Sigmoid colon (tissue), 7 donors: ENCODE results near the gene WDR53. TPM values are rescaled to one million over a fixed set of nuclear protein-coding genes. Genes with fewer than 3 reads are reported as not detected.

Experiments
- DNase-seq: peaks from one replicate; pipeline ENCODE4 v3.0.0-alpha.2; 2019
- H3K27ac ChIP-seq, 4 donors: fragments of 200-600 bp; sonication (generic); one replicate each; pipeline ENCODE4 v1.5.1; 2016 to 2019; ENCODE audit warnings: mild to moderate bottlenecking in 1 of 4
- H3K27me3 ChIP-seq, 3 donors: fragments of 200-600 bp; sonication (generic); one replicate each; pipeline ENCODE4 v1.5.1; 2019; ENCODE audit warnings: mild to moderate bottlenecking in 1 of 3
- H3K36me3 ChIP-seq, 4 donors: fragments of 200-600 bp; sonication (generic); one replicate each; pipeline ENCODE4 v1.5.1; 2016 to 2019
- H3K4me1 ChIP-seq, 4 donors: fragments of 200-600 bp; sonication (generic); one replicate each; pipeline ENCODE4 v1.5.1; 2017 to 2019
- H3K4me3 ChIP-seq, 4 donors: fragments of 200-600 bp; sonication (generic); one replicate each; pipeline ENCODE4 v1.5.1; 2017 to 2019; ENCODE audit warnings: mild to moderate bottlenecking in 2 of 4, moderate library complexity in 1 of 4
- H3K9me3 ChIP-seq, 4 donors: fragments of 200-600 bp in 3 of 4; sonication (generic) in 3 of 4; one replicate each; pipeline versions ENCODE4 v1.5.1 to v1.6.1; 2013 to 2019
- CTCF ChIP-seq, 4 experiments: fragments of 450-650 bp in 3 of 4; fragments of 200-600 bp in 1 of 4; IDR thresholded peaks; one replicate each; pipeline ENCODE4 v1.5.1; 2016 to 2019; ENCODE audit warnings: antibody characterized with exemption in 4 of 4, mild to moderate bottlenecking in 3 of 4, moderate library complexity in 2 of 4
- EP300 ChIP-seq, 4 donors: sonication (generic); formaldehyde crosslinking; IDR thresholded peaks; one replicate each; pipeline ENCODE4 v1.6.1; 2017; ENCODE audit warnings: antibody characterized with exemption in 4 of 4
- POLR2A ChIP-seq, 2 donors: fragments of 450-650 bp; IDR thresholded peaks; one replicate each; pipeline ENCODE4 v1.6.1; 2016; ENCODE audit warnings: antibody characterized with exemption in 2 of 2, mild to moderate bottlenecking in 2 of 2, moderate library complexity in 2 of 2
- POLR2AphosphoS5 ChIP-seq, 4 donors: sonication (generic); formaldehyde crosslinking; IDR thresholded peaks; one replicate each; pipeline ENCODE4 v1.6.1; 2017; ENCODE audit warnings: antibody characterized with exemption in 4 of 4
- WGBS, 2 donors: extraction: QIAGEN DNeasy Blood & Tissue Kit; methylation state at CpG; one replicate each; pipeline ENCODE4 v1.1.7; 2013; 5-methylcytosine and 5-hydroxymethylcytosine counted together
- intact Hi-C: fragments of 100-400 bp; cut with DNase I; formaldehyde crosslinking; loops from one replicate; pipeline ENCODE4 v1.15.1; 2023
- polyA plus RNA-seq, 3 donors: library from polyadenylated mRNA; stranded (reverse); fragments of 200-250 nt; gene quantifications; one replicate each; pipeline ENCODE4 v1.2.3, GENCODE V29; 2013
- total RNA-seq, 4 donors: library from RNA; depleted of rRNA; stranded (reverse); fragments of >200 nt; gene quantifications; one replicate each; pipeline ENCODE4 v1.1.0, GENCODE V29; 2016
- donor health status: healthy with polysubstance abuse.
- donor health status: Bipolar disorder and iron deficiency.
- donor health status: healthy.

WDR53 gene
- total and polyA plus RNA-seq, 7 donors, result 2.9 to 11.4 (median 6.2) TPM

GRCh38 chr3:196559826-196560225, 8.5 kb downstream of the WDR53 start:
- no peak overlapping the region for H3K27ac ChIP-seq
- intact Hi-C loops, result no loop called here
- WGBS, 2 donors, result 52 to 63% methylated on average over 3 of the region's 3 CpGs
- no peaks in the 10 kb centered on the region for H3K9me3 ChIP-seq
- H3K27me3 ChIP-seq, result no peaks in the 10 kb centered on the region
- H3K4me1 ChIP-seq, result no peaks in the 10 kb centered on the region
- H3K4me3 ChIP-seq, result no peak overlapping the region
- no peak for DNase-seq
- no peak for TF ChIP-seq CTCF (IDR thresholded peaks at IDR 0.05)
- no peak for TF ChIP-seq EP300 (IDR thresholded peaks at IDR 0.05)
- TF ChIP-seq POLR2AphosphoS5 (IDR thresholded peaks at IDR 0.05), result no peak
- no peak for TF ChIP-seq POLR2A (IDR thresholded peaks at IDR 0.05)
- H3K36me3 ChIP-seq, result peaks cover 5 to 27% (median 9%) of the 10 kb centered on the region in 4 donors

GRCh38 chr3:196558476-196558875, 9.9 kb downstream of the WDR53 start:
- H3K36me3 ChIP-seq, result peaks cover 5 to 32% (median 9%) of the 10 kb centered on the region in 4 donors
- no peak overlapping the region for H3K4me3 ChIP-seq
- no peaks in the 10 kb centered on the region for H3K9me3 ChIP-seq
- no peaks in the 10 kb centered on the region for H3K4me1 ChIP-seq
- intact Hi-C loops, result no loop called here
- no peak for DNase-seq
- no peaks in the 10 kb centered on the region for H3K27me3 ChIP-seq
- TF ChIP-seq POLR2AphosphoS5 (IDR thresholded peaks at IDR 0.05) (no peak), POLR2A (IDR thresholded peaks at IDR 0.05) (no peak), CTCF (IDR thresholded peaks at IDR 0.05) (no peak), EP300 (IDR thresholded peaks at IDR 0.05) (no peak)
- no peak overlapping the region for H3K27ac ChIP-seq

GRCh38 chr3:196557236-196557635, 11.1 kb downstream of the WDR53 start:
- Histone ChIP-seq H3K4me1 (no peaks in the 10 kb centered on the region), H3K27ac (no peak overlapping the region), H3K9me3 (no peaks in the 10 kb centered on the region), H3K36me3 (peaks cover 5 to 32% (median 9%) of the 10 kb centered on the region in 4 donors), H3K27me3 (no peaks in the 10 kb centered on the region), H3K4me3 (no peak overlapping the region)
- DNase-seq, result no peak
- intact Hi-C loops, result no loop called here
- WGBS, 2 donors, result 87 to 91% methylated on average over 5 of the region's 5 CpGs
- no peak for TF ChIP-seq CTCF (IDR thresholded peaks at IDR 0.05)
- no peak for TF ChIP-seq EP300 (IDR thresholded peaks at IDR 0.05)
- no peak for TF ChIP-seq POLR2AphosphoS5 (IDR thresholded peaks at IDR 0.05)
- TF ChIP-seq POLR2A (IDR thresholded peaks at IDR 0.05), result no peak

GRCh38 chr3:196555295-196555694, 13.1 kb downstream of the WDR53 start:
- Histone ChIP-seq H3K4me1 (no peaks in the 10 kb centered on the region), H3K9me3 (no peaks in the 10 kb centered on the region), H3K4me3 (no peak overlapping the region), H3K27ac (no peak overlapping the region), H3K36me3 (peaks cover 0 to 22% (median 2%) of the 10 kb centered on the region in 4 donors), H3K27me3 (no peaks in the 10 kb centered on the region)
- TF ChIP-seq POLR2AphosphoS5 (IDR thresholded peaks at IDR 0.05) (no peak), POLR2A (IDR thresholded peaks at IDR 0.05) (no peak), CTCF (IDR thresholded peaks at IDR 0.05) (no peak), EP300 (IDR thresholded peaks at IDR 0.05) (no peak)
- 93 to 96% methylated on average over 3 of the region's 3 CpGs for whole genome bisulfite sequencing, 2 donors
- no peak for DNase-seq
- intact Hi-C loops, result no loop called here

GRCh38 chr3:196554205-196554604, 14.1 kb downstream of the WDR53 start:
- 53 to 78% methylated on average over 3 of the region's 3 CpGs for WGBS, 2 donors
- Histone ChIP-seq H3K27me3 (no peaks in the 10 kb centered on the region), H3K36me3 (peaks cover 0 to 12% (median under 1%) of the 10 kb centered on the region in 4 donors), H3K4me1 (no peaks in the 10 kb centered on the region), H3K4me3 (no peak overlapping the region), H3K9me3 (peaks cover 0 to 4% (median 0%) of the 10 kb centered on the region in 4 donors), H3K27ac (no peak overlapping the region)
- no peak for TF ChIP-seq POLR2A (IDR thresholded peaks at IDR 0.05)
- no peak for TF ChIP-seq EP300 (IDR thresholded peaks at IDR 0.05)
- TF ChIP-seq POLR2AphosphoS5 (IDR thresholded peaks at IDR 0.05), result no peak
- no peak for TF ChIP-seq CTCF (IDR thresholded peaks at IDR 0.05)
- no peak for DNase-seq
- intact Hi-C loops, result no loop called here
